ENCODE data around the gene FOXO6. TPM values are rescaled to one million over a fixed set of nuclear protein-coding genes. Genes with fewer than 3 reads are reported as not detected.

FOXO6 gene
- total RNA-seq, 4 donors from 2014 or later: 0.44 to 4.4 (median 1.7) TPM

DNA sequence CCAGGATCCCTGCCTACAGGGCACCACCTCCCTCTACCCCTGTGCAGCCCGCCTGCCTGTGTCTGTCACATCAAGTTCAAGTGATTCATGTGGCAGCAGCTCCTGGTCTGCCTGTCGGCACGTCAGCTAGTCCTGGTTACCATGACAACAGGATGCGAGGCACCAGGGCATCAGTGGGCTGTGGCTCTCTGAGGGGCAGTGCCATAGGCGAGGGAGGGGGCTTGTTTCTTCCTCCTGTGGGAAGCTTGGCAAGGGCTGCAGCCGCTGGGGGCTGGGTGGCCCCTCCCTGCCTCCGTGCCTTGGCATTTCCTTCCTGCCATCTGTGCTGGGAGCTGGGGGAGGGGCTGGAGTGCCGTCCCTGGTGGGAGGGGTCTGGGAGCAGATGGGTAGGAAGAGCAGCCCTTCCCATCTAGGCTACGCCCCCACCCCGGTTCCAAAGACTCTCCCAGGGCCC lies 43.1 kb downstream of the FOXO6 start:
- Histone ChIP-seq H3K36me3 (no peaks in the 10 kb centered on the region), H3K27me3 (peaks cover 0 to 21% of the 10 kb centered on the region in 2 donors), H3K9me3 (no peaks in the 10 kb centered on the region), H3K4me1 (peaks cover 0 to 8% (median 0%) of the 10 kb centered on the region in 4 donors), H3K4me3 (no peak overlapping the region), H3K27ac (no peak overlapping the region)
- WGBS, 2 donors: 5 to 7% methylated on average over 8 to 10 of the region's 10 CpGs
- TF ChIP-seq EP300 (IDR thresholded peaks at IDR 0.05) (no peak), POLR2A (IDR thresholded peaks at IDR 0.05) (no peak)
- TF ChIP-seq, protein P1, sequence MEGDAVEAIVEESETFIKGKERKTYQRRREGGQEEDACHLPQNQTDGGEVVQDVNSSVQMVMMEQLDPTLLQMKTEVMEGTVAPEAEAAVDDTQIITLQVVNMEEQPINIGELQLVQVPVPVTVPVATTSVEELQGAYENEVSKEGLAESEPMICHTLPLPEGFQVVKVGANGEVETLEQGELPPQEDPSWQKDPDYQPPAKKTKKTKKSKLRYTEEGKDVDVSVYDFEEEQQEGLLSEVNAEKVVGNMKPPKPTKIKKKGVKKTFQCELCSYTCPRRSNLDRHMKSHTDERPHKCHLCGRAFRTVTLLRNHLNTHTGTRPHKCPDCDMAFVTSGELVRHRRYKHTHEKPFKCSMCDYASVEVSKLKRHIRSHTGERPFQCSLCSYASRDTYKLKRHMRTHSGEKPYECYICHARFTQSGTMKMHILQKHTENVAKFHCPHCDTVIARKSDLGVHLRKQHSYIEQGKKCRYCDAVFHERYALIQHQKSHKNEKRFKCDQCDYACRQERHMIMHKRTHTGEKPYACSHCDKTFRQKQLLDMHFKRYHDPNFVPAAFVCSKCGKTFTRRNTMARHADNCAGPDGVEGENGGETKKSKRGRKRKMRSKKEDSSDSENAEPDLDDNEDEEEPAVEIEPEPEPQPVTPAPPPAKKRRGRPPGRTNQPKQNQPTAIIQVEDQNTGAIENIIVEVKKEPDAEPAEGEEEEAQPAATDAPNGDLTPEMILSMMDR (IDR thresholded peaks at IDR 0.05): no peak
- DNase-seq (ENCODE audit: low spot score in 2 of 2): no peak

DNA sequence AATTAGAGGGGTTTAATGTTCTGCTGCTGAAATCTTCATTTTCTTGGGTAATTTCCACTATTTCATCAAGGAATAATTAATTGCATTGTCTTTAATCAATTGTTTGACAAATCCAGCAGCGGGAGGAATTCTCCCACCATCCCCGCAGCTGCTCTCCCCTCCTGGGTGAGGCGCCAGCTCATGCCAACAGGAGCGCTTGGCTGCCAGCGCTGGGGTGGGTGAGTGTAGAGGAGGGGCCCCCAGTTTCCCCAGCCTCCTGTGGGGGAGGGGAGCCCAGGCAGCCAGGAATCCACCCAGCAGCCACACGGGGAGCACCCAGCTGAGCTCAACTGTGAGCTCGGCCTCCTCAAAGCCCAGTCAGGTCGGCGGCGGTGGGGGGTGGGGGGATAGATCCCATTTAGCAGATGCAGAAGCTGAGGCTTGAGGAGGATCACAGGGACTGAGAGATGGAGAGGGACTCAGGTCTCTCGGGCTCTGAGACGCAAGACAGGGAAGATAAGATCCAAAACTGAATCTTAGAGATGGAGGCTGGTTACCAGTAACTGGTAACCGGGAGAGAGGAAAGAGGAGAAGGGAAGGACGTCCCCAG lies 46.5 kb downstream of the FOXO6 start:
- Histone ChIP-seq H3K27ac (no peak overlapping the region), H3K4me1 (peaks cover 0 to 8% (median 0%) of the 10 kb centered on the region in 4 donors), H3K27me3 (peaks cover 0 to 27% of the 10 kb centered on the region in 2 donors), H3K9me3 (no peaks in the 10 kb centered on the region), H3K4me3 (no peak overlapping the region), H3K36me3 (no peaks in the 10 kb centered on the region)
- WGBS, 2 donors: 55 to 66% methylated on average over 14 of the region's 14 CpGs
- TF ChIP-seq EP300 (IDR thresholded peaks at IDR 0.05): no peak
- TF ChIP-seq, protein P1 (IDR thresholded peaks at IDR 0.05): no peak
- no peak for TF ChIP-seq POLR2A (IDR thresholded peaks at IDR 0.05)
- DNase-seq (ENCODE audit: low spot score in 2 of 2): no peak

DNA sequence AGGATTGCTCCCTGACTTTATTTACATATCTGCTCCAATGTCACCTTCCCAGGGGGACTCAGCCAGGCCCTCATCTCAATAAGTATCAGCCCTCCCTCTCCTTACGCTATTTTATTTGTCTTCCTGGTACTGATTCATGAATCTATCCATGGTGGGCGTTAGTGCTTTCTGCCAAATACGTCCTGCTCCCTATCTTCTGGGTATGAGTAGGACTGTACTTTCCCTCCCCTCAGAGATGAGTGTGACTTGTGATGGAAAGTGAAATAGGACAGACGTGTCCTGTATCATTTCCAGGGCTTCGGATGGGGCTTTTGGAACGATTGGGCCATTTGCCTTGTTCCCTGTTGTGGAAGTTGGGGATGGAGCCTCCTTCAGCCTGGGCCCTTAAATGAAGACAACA lies 47.5 kb downstream of the FOXO6 start:
- Histone ChIP-seq H3K9me3 (no peaks in the 10 kb centered on the region), H3K4me1 (peaks cover 0 to 8% (median 0%) of the 10 kb centered on the region in 4 donors), H3K4me3 (no peak overlapping the region), H3K36me3 (no peaks in the 10 kb centered on the region), H3K27ac (no peak overlapping the region), H3K27me3 (peaks cover 0 to 27% of the 10 kb centered on the region in 2 donors)
- DNase-seq (ENCODE audit: low spot score in 2 of 2): no peak
- 69 to 83% methylated on average over 6 of the region's 6 CpGs for WGBS, 2 donors
- no peak for TF ChIP-seq EP300 (IDR thresholded peaks at IDR 0.05)
- no peak for TF ChIP-seq POLR2A (IDR thresholded peaks at IDR 0.05)
- TF ChIP-seq, protein P1 (IDR thresholded peaks at IDR 0.05): no peak

DNA sequence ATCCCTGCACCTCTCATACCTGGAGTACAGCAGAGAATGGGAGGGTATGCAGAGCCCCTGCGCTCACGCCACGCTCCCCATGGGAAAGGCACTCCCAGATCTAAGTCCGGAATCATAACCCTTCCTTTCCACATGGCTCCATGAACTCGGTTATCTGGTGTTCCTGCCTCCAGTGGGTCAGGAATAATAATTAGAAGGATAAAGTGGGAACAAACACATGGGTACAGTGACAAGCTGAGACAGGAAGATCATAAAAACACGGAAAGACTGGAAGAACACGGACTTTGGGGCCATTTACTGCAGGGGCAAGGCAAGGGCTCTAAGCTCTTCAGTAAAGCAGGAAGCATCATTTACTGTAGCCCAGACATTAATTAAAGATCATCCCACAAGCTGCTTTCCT lies 48.6 kb downstream of the FOXO6 start:
- peaks cover 0 to under 1% (median 0%) of the 10 kb centered on the region in 4 donors for H3K4me1 ChIP-seq
- H3K27me3 ChIP-seq: peaks cover 0 to 27% of the 10 kb centered on the region in 2 donors
- 80 to 81% methylated on average over 7 of the region's 7 CpGs for WGBS, 2 donors
- H3K27ac ChIP-seq: no peak overlapping the region
- H3K36me3 ChIP-seq: no peaks in the 10 kb centered on the region
- TF ChIP-seq EP300 (IDR thresholded peaks at IDR 0.05) (no peak), POLR2A (IDR thresholded peaks at IDR 0.05) (no peak)
- TF ChIP-seq, protein P1 (IDR thresholded peaks at IDR 0.05): no peak
- no peaks in the 10 kb centered on the region for H3K9me3 ChIP-seq
- DNase-seq (ENCODE audit: low spot score in 2 of 2): no peak
- H3K4me3 ChIP-seq: no peak overlapping the region

DNA sequence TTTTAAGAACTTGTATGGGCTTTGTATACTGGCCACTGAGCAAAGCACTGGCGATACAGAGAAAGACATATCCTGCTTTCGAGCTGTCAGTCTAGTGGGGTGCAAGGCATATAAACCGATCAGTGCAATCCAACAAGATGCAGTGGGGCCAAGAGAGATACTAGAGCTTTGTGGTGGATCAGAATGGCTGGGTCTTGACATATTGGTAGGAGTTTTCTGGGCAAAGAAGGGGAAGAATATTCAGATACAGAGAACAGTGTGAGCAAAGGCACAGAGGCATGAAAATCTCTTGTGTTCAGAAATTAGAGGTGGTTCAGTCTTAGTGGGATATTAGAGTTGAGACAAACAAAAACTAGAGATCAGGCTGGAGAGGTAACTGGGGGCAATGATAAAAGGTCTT lies 49.2 kb downstream of the FOXO6 start:
- 88 to 89% methylated on average over 3 of the region's 3 CpGs for WGBS, 2 donors
- Histone ChIP-seq H3K4me1 (no peaks in the 10 kb centered on the region), H3K9me3 (no peaks in the 10 kb centered on the region), H3K27me3 (peaks cover 0 to 27% of the 10 kb centered on the region in 2 donors), H3K36me3 (no peaks in the 10 kb centered on the region), H3K4me3 (no peak overlapping the region), H3K27ac (no peak overlapping the region)
- DNase-seq (ENCODE audit: low spot score in 2 of 2): no peak
- TF ChIP-seq POLR2A (IDR thresholded peaks at IDR 0.05) (no peak), EP300 (IDR thresholded peaks at IDR 0.05) (no peak)
- TF ChIP-seq, protein P1 (IDR thresholded peaks at IDR 0.05): no peak

Measured in tibial nerve (tissue), 4 donors.